GM12878 (cell line): Measurements from ENCODE around the gene KIF6. TPM values are rescaled to one million over a fixed set of nuclear protein-coding genes. Genes with fewer than 3 reads are reported as not detected.

ENCODE experiments used
- ATAC-seq: fragments of 200-7000 bp; cut with Tn5 transposase; 3 replicates; pipeline ENCODE4 v1.9.1; 2020; ENCODE audit warnings: mild to moderate bottlenecking, moderate library complexity
- BruUV-seq: library from RNA; stranded (reverse); fragments of 400-500 nt; replicated peaks from 2 replicates; lab custom pipeline; 2021; lab: Mats Ljungman, UMichigan
- CTCF ChIA-PET: fragments of 300-600 bp; sonication (Branson Sonifier 250); formaldehyde crosslinking; extraction: SDS; loops from one replicate; lab custom pipeline; 2021; ENCODE audit warnings: inconsistent platforms; lab: Yijun Ruan, JAX
- POLR2A ChIA-PET: fragments of 350-600 bp; formaldehyde crosslinking; extraction: SDS; loops from one replicate; lab custom pipeline; 2021; ENCODE audit warnings: inconsistent platforms; lab: Charles Lee
- RAD21 ChIA-PET: fragments of 300-600 bp; sonication (Branson Sonifier 250); formaldehyde crosslinking; loops from one replicate; lab custom pipeline; 2023; ENCODE audit warnings: antibody characterized with exemption; ENCODE audit not compliant: unreplicated experiment; lab: Charles Lee
- SMC1A ChIA-PET: fragments of 300-600 bp; sonication (Branson Sonifier 250); formaldehyde crosslinking; loops from one replicate; lab custom pipeline; 2023; ENCODE audit not compliant: unreplicated experiment, uncharacterized antibody; lab: Charles Lee
- DNase-seq: peaks from one replicate; pipeline ENCODE4 v3.0.0-alpha.2; 2011; ENCODE audit warnings: low read depth, low spot score
- FAIRE-seq: peaks from 3 replicates; lab custom pipeline; 2011; peaks lifted over from hg19 to GRCh38; lab: Jason Lieb, UNC
- H2AFZ ChIP-seq: 2 replicates; pipeline ENCODE4 v1.6.0; 2011; ENCODE audit warnings: low read depth, low read length, control low read depth; ENCODE audit not compliant: control insufficient read depth
- H3K27ac ChIP-seq: 2 replicates; pipeline ENCODE4 v1.5.1; 2011; ENCODE audit warnings: control low read depth; ENCODE audit not compliant: control insufficient read depth, insufficient read depth
- H3K27me3 ChIP-seq, 2 experiments: replicated peaks in 1 of 2; 2 replicates each; pipeline versions ENCODE4 v1.6.0 to v1.6.1; 2011; ENCODE audit warnings: low read length in 1 of 2; ENCODE audit not compliant: control insufficient read depth in 2 of 2, insufficient read depth in 2 of 2
- H3K36me3 ChIP-seq, 2 experiments: 2 replicates each; pipeline ENCODE4 v1.5.1; 2011; ENCODE audit warnings: low read length in 1 of 2; ENCODE audit not compliant: control insufficient read depth in 2 of 2, insufficient read depth in 2 of 2
- H3K4me1 ChIP-seq: 2 replicates; pipeline ENCODE4 v1.6.1; 2011; ENCODE audit warnings: mild to moderate bottlenecking, low read length, moderate library complexity, mixed read lengths; ENCODE audit not compliant: control insufficient read depth, insufficient read depth
- H3K4me2 ChIP-seq: 2 replicates; pipeline ENCODE4 v1.6.0; 2011; ENCODE audit warnings: control low read depth; ENCODE audit not compliant: control insufficient read depth, insufficient read depth
- H3K4me3 ChIP-seq: fragments of 200-600 bp; sonication (generic); 2 replicates; pipeline ENCODE4 v1.5.1; 2016
- H3K79me2 ChIP-seq: 2 replicates; pipeline ENCODE4 v1.6.0; 2011; ENCODE audit warnings: low read length; ENCODE audit not compliant: control insufficient read depth, insufficient read depth
- H3K9ac ChIP-seq: 2 replicates; pipeline ENCODE4 v1.8.0; 2011; ENCODE audit warnings: low read length, control low read depth, mixed read lengths; ENCODE audit not compliant: control insufficient read depth, insufficient read depth
- H3K9me3 ChIP-seq: replicated peaks from 3 replicates; pipeline ENCODE4 v1.5.1; 2011; ENCODE audit warnings: mild to moderate bottlenecking, low read length; ENCODE audit not compliant: control insufficient read depth, insufficient read depth
- H4K20me1 ChIP-seq: 2 replicates; pipeline ENCODE4 v1.6.0; 2011; ENCODE audit not compliant: control insufficient read depth, insufficient read depth
- BHLHE40 ChIP-seq, 2 experiments: fragments of 450-650 bp in 1 of 2; IDR thresholded peaks; 2 replicates each; pipeline ENCODE4 v1.6.1; 2011 to 2017; ENCODE audit warnings: low read depth in 2 of 2, borderline replicate concordance in 1 of 2, improper control_type of control experiment in 1 of 2, low read length in 1 of 2, mild to moderate bottlenecking in 1 of 2
- IRF5 ChIP-seq: fragments of 450-650 bp; IDR thresholded peaks from 2 replicates; pipeline ENCODE4 v1.6.1; 2017; ENCODE audit warnings: borderline replicate concordance
- WGBS: methylation state at CpG from one replicate; pipeline ENCODE4 v1.1.6; 2016; ENCODE audit warnings: low lambda C conversion rate; ENCODE audit not compliant: insufficient replicate concordance, insufficient coverage; ENCODE audit errors: missing lambda C conversion rate; 5-methylcytosine and 5-hydroxymethylcytosine counted together
- in situ Hi-C: fragments of 300-500 bp; cut with MboI; formaldehyde crosslinking; loops from 9 replicates; pipeline ENCODE4 v1.14.3; 2018; ENCODE audit warnings: mixed read lengths
- intact Hi-C: fragments of 100-400 bp; cut with micrococcal nuclease; formaldehyde crosslinking; loops from one replicate; pipeline ENCODE4 v1.14.2; 2022; ENCODE audit not compliant: unreplicated experiment
- polyA plus RNA-seq, 11 experiments: library from polyadenylated mRNA; depleted of rRNA in 4 of 11; unstranded in 6 of 11; stranded (reverse) in 5 of 11; fragments of >200 nt; fragmentation: Nextera tagmentation in 4 of 11; fragmentation: Illumina TruSeq in 1 of 11; extraction: Ambion mirVana in 4 of 11; extraction: Trizol in 1 of 11; gene quantifications; 1 replicate in 1 of 11; 2 replicates in 10 of 11; pipeline versions ENCODE4 v1.2.1 to v1.2.3, GENCODE V29; 2011 to 2016; ENCODE audit warnings: inconsistent platforms in 2 of 11, missing spikeins in 2 of 11, low read depth in 1 of 11
- total RNA-seq, 4 experiments: library from RNA; depleted of rRNA in 3 of 4; stranded (reverse); fragments of >200 nt in 3 of 4; fragmentation: Illumina TruSeq in 1 of 4; extraction: Trizol in 1 of 4; gene quantifications; 2 replicates each; pipeline versions ENCODE4 v1.2.1 to v1.2.3, GENCODE V29; 2013 to 2021

The KIF6 gene
- total and polyA plus RNA-seq, 10 of the 15 experiments (the other 5 are each of a cell fraction or from before 2014, with no cell fraction given), result 0.09 to 1.0 (median 0.28) TPM

- RAD21 ChIA-PET, result interaction anchor here (1.0 to 5.0 kb wide), 12 partner anchors 85 to 431 kb away, joined by 3 to 71 read pairs (median 5); no protein-coding TSS in a partner anchor
- no peak overlapping the region for H3K4me2 ChIP-seq
- in situ Hi-C loops, result loop anchor here (5.0 kb wide), 3 partner anchors 136 to 431 kb away; no protein-coding TSS in a partner anchor
Observed at GRCh38 chr6:39303425-39304153, 421.6 kb downstream of the KIF6 start.

More at GRCh38 chr6:39303425-39304153, 421.6 kb downstream of the KIF6 start:
- Histone ChIP-seq H3K36me3 (no peaks in the 10 kb centered on the region), H3K9me3 (no peaks in the 10 kb centered on the region), H2AFZ (no peak overlapping the region), H4K20me1 (no peaks in the 10 kb centered on the region), H3K4me1 (0 out of 2 replicates have a peak, but pooled peaks cover 2% of the 10 kb centered on the region), H3K9ac (no peak overlapping the region), H3K4me3 (no peak overlapping the region), H3K79me2 (no peaks in the 10 kb centered on the region), H3K27ac (no peak overlapping the region), H3K27me3 (peaks cover 0 to 3% of the 10 kb centered on the region in 2 experiments; a peak in 2 of 4 replicates)
- TF ChIP-seq IRF5, result no peak
- 0 out of 4 replicates have a peak, but pooled peaks of 1 of the 2 experiments have one; percentile 2 for TF ChIP-seq BHLHE40 (IDR thresholded peaks at IDR 0.05; ENCODE audit: borderline replicate concordance in 1 of 2, low read depth in 2 of 2, low read length in 1 of 2)
- intact Hi-C loops, result loop anchor here (1.0 to 5.0 kb wide), 5 partner anchors 113 to 431 kb away; no protein-coding TSS in a partner anchor
- WGBS, result 43% methylated on average over 30 of the region's 30 CpGs
- CTCF ChIA-PET, result interaction anchor here (0.7 to 7.5 kb wide), 40 partner anchors 12 to 432 kb away, joined by 3 to 167 read pairs (median 4); partner anchors contain the start of gene SAYSD1
- BruUV-seq, result no TSS peak
- SMC1A ChIA-PET, result interaction anchor here (0.9 to 7.4 kb wide), 18 partner anchors 13 to 431 kb away, joined by 3 to 83 read pairs (median 4); no protein-coding TSS in a partner anchor
- ATAC-seq (no peak), FAIRE-seq (no peak), DNase-seq (no peak)
- POLR2A ChIA-PET, result no interaction called here
